Measurements from ENCODE around the gene SLC39A8. TPM values are rescaled to one million over a fixed set of nuclear protein-coding genes. Genes with fewer than 3 reads are reported as not detected.
A peak's percentile ranks its signal among the peaks of the same experiment; 100 is the strongest.

Gene SLC39A8
- total and polyA plus RNA-seq, 9 of the 15 experiments (the other 6 are each of a cell fraction or from before 2014, with no cell fraction given), result 8.2 to 30.3 (median 25.0) TPM

- no peak for TF ChIP-seq RERE (CRISPR knock-in tag; IDR thresholded peaks at IDR 0.05; ENCODE audit: borderline replicate concordance)
- TF ChIP-seq XRCC3 (IDR thresholded peaks at IDR 0.05), result no peak
- TF ChIP-seq MCM7 (IDR thresholded peaks at IDR 0.05), result no peak
- no peak for TF ChIP-seq HNRNPH1 (optimal IDR thresholded peaks at IDR 0.05; ENCODE audit: low read depth, low read length)
Measured at GRCh38 chr4:102324730-102325129, 20.6 kb downstream of the SLC39A8 start (continued).

GRCh38 chr4:102322736-102323135 is 22.5 kb downstream of the SLC39A8 start:
- no peak overlapping the region for H3K4me3 ChIP-seq
- ChIA-PET CTCF (ENCODE audit: low intra/inter-chr PET ratio) (no interaction called here), POLR2A (interaction anchor here (1.2 kb wide), 1 partner anchor 8 kb away, joined by 3 read pairs; no protein-coding TSS in a partner anchor)
- no peaks in the 10 kb centered on the region for H3K9me1 ChIP-seq (ENCODE audit: control insufficient read depth, insufficient read depth, low read length)
- H3K79me2 ChIP-seq (ENCODE audit: control insufficient read depth, insufficient read depth, low read length), result no peaks in the 10 kb centered on the region
- BruUV-seq (replicated peaks), result no TSS peak
- no peak overlapping the region for H3K4me2 ChIP-seq (ENCODE audit: insufficient read depth, low read length)
- no peaks in the 10 kb centered on the region for H3K27me3 ChIP-seq (ENCODE audit: control insufficient read depth in 2 of 2, insufficient read depth in 2 of 2, low read length in 2 of 2)
- H3K27ac ChIP-seq (ENCODE audit: extremely low read depth, low read depth, low read length), result no peak overlapping the region
- intact Hi-C loops (cut with micrococcal nuclease) (no loop called here), in situ Hi-C loops (cut with MboI) (no loop called here)
- no peaks in the 10 kb centered on the region for H3K36me3 ChIP-seq (ENCODE audit: control insufficient read depth, insufficient read depth, low read length)
- H2AFZ ChIP-seq (ENCODE audit: low read depth, low read length), result no peak overlapping the region
- FAIRE-seq, result no peak
- WGBS (ENCODE audit: insufficient coverage, low coverage, missing lambda C conversion rate), result 72% methylated on average over 2 of the region's 2 CpGs
- no peak for DNase-seq (ENCODE audit: extremely low read depth in 1 of 4, low spot score in 3 of 4)
- no peak for TF ChIP-seq RUNX1 (IDR thresholded peaks at IDR 0.05; ENCODE audit: low read depth)
- TF ChIP-seq BRF1 (IDR thresholded peaks at IDR 0.05; ENCODE audit: borderline replicate concordance, extremely low read depth, insufficient read length), result no peak
- no peak for TF ChIP-seq SMARCA5 (IDR thresholded peaks at IDR 0.05)
- no peak for TF ChIP-seq BMI1 (IDR thresholded peaks at IDR 0.05; ENCODE audit: low read length)
- no peak for TF ChIP-seq ZBTB7A (IDR thresholded peaks at IDR 0.05; ENCODE audit: borderline replicate concordance, control insufficient read depth, low read depth, low read length)
- TF ChIP-seq KDM1A (IDR thresholded peaks at IDR 0.05), result no peak
- no peak for TF ChIP-seq ZKSCAN3 (CRISPR knock-in tag; IDR thresholded peaks at IDR 0.05)
- no peak for TF ChIP-seq FOXP4 (CRISPR knock-in tag; IDR thresholded peaks at IDR 0.05; ENCODE audit: borderline replicate concordance)
- no peak for TF ChIP-seq ADNP (tag; IDR thresholded peaks at IDR 0.05)
- 0 out of 2 replicates have a peak, but pooled peaks cover 2% of the 10 kb centered on the region for H4K20me1 ChIP-seq (replicated peaks; ENCODE audit: control insufficient read depth, insufficient read depth, low read length)
- no peaks in the 10 kb centered on the region for H3K9me3 ChIP-seq (replicated peaks; ENCODE audit: control insufficient read depth, insufficient read depth, low read depth, low read length)
- H3K4me1 ChIP-seq (replicated peaks in 1 of 2; ENCODE audit: control insufficient read depth in 2 of 2, insufficient read depth in 2 of 2, low read length in 2 of 2), result peaks cover 0 to 2% of the 10 kb centered on the region in 2 experiments; a peak in 2 of 5 replicates
- ATAC-seq, result peak; percentile 40; the same call in 1 of the 3 replicates
- H3K9ac ChIP-seq (ENCODE audit: insufficient read depth in 1 of 2, low read depth in 2 of 2, low read length in 2 of 2), result no peak overlapping the region
